Activated T-helper 1 cell treated with anti-CD3 and anti-CD28 coated beads, Interleukin-12 subunit alpha, Interleukin-12 subunit beta, Interleukin-2, Interleukin-4 antibody, amounts not matched to agents 30 ng/mL and 10 ng/mL and 1 ng/mL, durations not matched to agents 14 hours and 24 hours and 36 hours (primary cell): Measurements from ENCODE around the gene ZNF350. TPM values are rescaled to one million over a fixed set of nuclear protein-coding genes. Genes with fewer than 3 reads are reported as not detected.
"Not testable (repeated sequence)": the region's sequence is repeated elsewhere in the genome, so short reads cannot be mapped to it uniquely, and the experiment has no call there.

ENCODE experiments used
- DNase-seq: peaks from one replicate; pipeline ENCODE4 v3.0.0; 2021; ENCODE audit warnings: low spot score
- H3K27ac Mint-ChIP-seq: one replicate; pipeline ENCODE4 v1.8.0; 2021; ENCODE audit warnings: mild to moderate bottlenecking, mixed read lengths
- H3K27me3 Mint-ChIP-seq: one replicate; pipeline ENCODE4 v1.8.0; 2022; ENCODE audit warnings: mild to moderate bottlenecking, moderate library complexity, mixed read lengths; ENCODE audit not compliant: insufficient read depth
- H3K36me3 Mint-ChIP-seq: one replicate; pipeline ENCODE4 v1.8.0; 2021; ENCODE audit warnings: low read depth, mixed read lengths
- H3K4me1 Mint-ChIP-seq: one replicate; pipeline ENCODE4 v1.8.0; 2021; ENCODE audit warnings: low read depth, mixed read lengths
- H3K4me3 Mint-ChIP-seq: one replicate; pipeline ENCODE4 v1.8.0; 2021; ENCODE audit warnings: mild to moderate bottlenecking, moderate library complexity, mixed read lengths
- H3K9me3 Mint-ChIP-seq: one replicate; pipeline ENCODE4 v1.8.0; 2021; ENCODE audit warnings: mixed read lengths
- intact Hi-C: fragments of 100-400 bp; cut with micrococcal nuclease; formaldehyde crosslinking; loops from one replicate; pipeline ENCODE4 v1.15.1; 2024
- total RNA-seq: library from RNA; stranded (reverse); gene quantifications from 2 replicates; pipeline ENCODE4 v1.2.3, GENCODE V29; 2022

Gene ZNF350
- total RNA-seq: 7.9 and 8.7 TPM in 2 replicates

DNA sequence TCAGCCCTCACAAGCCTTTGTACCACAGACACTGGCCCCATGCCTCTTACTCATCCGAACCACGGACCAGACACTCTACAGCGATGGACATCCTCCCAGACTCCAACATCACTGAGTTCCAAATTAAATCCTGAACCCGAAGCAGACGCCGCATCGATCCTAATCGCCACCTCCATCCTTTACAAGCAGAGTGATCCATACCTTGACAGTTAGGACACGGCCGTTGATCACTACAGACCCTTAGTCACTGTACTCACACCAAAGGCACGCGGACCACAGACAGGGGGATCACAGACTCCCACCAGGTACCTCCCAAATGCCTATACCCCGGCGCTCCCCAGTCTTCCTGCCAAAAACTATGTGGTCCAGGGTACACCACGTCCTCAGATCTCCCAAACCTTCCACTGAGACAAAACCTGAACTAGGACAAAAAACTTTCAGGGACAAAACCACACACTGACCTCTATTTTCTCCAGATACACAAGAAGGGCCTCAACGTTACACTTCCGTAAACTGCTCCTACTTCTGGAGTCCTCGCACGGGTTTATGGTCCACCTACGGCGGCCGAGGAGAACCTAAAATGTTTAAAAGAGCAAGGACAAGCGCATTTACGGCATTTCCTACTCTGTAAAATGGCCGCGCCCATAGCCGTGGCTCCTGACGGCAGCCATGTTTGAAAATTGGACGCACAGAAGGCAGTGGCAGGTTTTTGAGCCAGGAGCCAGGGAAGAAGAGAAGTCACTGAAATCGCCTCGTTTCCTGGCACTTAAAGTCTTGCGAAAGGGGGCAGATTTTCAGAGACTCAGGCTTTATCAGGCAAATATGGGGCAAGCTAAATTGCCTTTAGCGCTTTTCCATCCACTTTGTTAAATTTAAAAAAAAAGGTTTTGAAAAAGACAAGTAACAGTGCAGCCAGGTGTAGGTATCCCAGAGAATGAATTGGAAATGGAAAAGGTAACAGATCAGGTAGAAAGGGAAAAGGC, at the start of gene ZNF350:
ZNF350 (minus strand) TSS at position 532 of the 983 bp plus-strand sequence. CDS start 12,480 bp downstream, outside the sequence.
- H3K27ac Mint-ChIP-seq: peak within 1 kb of the TSS; percentile 88
- H3K4me3 Mint-ChIP-seq: peak within 1 kb of the TSS; percentile 94
- H3K9me3 Mint-ChIP-seq: peaks cover 57% of the 10 kb centered on the region
- DNase-seq: peak; percentile 83
- intact Hi-C loops: loop anchor here (1.0 to 5.0 kb wide), 5 partner anchors 22 to 82 kb away; partner anchors contain the start of genes ZNF432, ZNF613, ZNF614 and ZNF615
- H3K4me1 Mint-ChIP-seq: peaks cover 12% of the 10 kb centered on the region
- H3K36me3 Mint-ChIP-seq: peaks cover 26% of the 10 kb centered on the region
- no peaks in the 10 kb centered on the region for H3K27me3 Mint-ChIP-seq

DNA sequence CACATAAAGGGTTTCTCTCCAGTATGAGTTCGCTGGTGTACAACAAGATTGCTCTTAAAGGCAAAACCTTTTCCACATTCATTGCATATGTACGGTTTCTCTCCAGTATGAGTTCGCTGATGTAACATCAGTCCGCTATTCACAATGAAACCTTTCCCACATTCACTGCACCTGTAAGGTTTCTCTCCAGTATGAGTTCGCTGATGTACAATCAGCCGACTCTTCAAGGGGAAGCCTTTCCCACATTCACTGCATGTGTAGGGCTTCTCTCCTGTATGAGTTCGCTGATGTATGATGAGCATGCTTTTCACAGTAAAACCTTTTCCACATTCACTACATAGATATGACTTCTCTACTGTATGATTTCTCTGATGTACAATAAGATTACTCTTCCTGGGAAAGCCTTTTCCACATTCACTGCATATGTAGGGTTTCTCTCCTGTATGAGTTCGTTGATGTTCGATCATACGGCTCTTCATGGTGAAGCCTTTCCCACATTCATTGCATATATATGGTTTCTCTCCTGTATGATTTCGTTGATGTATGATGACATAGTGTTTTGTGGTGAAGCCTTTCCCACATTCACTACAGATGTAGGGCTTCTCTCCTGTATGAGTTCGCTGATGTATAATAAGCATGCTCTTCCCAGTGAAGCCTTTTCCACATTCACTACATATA, 47.5 kb upstream of the ZNF350 start:
- no peak overlapping the region for H3K27ac Mint-ChIP-seq
- no peaks in the 10 kb centered on the region for H3K27me3 Mint-ChIP-seq
- intact Hi-C loops: no loop called here
- H3K4me3 Mint-ChIP-seq: no peak overlapping the region
- H3K9me3 Mint-ChIP-seq: peaks cover 71% of the 10 kb centered on the region
- no peak for DNase-seq
- H3K4me1 Mint-ChIP-seq: peaks cover 1% of the 10 kb centered on the region
- peaks cover 79% of the 10 kb centered on the region for H3K36me3 Mint-ChIP-seq

DNA sequence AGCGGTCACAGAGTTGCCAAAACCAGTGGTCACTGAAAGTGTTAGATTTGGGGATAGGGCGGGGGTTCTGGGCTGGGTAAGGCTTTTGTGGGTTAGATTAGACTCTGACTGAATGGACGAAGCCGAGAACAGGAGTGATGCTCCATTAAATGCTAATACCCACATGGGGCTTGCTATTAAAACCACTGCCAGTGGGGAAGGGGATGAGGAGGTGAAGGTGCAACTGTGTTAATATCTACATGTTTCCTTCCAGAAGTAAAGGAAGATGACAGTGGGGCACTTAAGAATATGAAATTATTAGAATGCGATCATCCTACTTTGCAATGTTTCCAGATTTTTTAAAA, 42.1 kb upstream of the ZNF350 start:
- Mint-ChIP-seq H3K27me3 (no peaks in the 10 kb centered on the region), H3K4me3 (peak overlapping the region; percentile 92), H3K4me1 (peaks cover 36% of the 10 kb centered on the region), H3K27ac (peak overlapping the region; percentile 97), H3K9me3 (peaks cover 56% of the 10 kb centered on the region), H3K36me3 (peaks cover 65% of the 10 kb centered on the region)
- intact Hi-C loops: loop anchor here (1.0 to 5.0 kb wide), 10 partner anchors 20 to 1337 kb away; partner anchors contain the start of genes ZNF350, ZNF525, ZNF613 and ZNF615
- DNase-seq: no peak

DNA sequence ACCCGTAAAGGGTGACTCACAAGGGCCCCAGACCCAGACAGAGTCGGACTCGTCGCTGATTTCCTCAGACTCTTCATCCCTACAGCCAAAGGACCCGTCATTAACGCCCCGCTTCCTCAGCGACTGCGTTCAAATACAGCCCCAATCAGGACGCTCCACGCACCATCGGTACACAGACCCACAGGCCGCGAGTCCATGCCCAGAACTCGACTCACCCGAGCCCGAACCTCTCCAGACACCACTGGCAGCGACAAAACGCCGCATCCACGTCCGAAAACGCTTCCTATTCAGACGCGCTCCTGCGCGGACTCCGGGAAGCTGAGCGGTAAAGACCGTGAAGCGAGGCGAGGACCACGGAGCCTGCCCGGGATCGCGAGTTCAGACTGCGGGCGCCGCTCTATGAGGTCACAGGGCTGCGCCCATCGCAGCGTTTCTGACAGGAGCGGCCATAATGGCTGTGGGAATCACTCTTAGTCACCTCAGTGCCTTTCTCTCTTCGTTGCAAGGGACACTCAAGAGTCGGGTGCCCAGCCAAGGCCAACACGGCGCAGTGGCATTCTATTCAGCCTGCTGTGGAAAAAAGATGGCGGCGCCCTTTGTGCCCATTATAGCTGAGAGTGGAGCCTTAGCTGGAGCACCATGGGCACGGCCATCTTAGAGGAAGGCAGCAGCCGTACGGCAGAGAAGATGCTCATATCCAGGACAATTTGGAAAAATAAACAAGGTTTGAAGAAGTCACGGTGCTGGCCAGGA, 41.6 kb upstream of the ZNF350 start, which contains the start of gene ZNF614:
ZNF614 (minus strand) TSS at position 353 of the 753 bp plus-strand sequence. CDS start 2,634 bp downstream, outside the sequence.
- H3K27ac Mint-ChIP-seq: peak within 1 kb of the TSS; percentile 97
- peaks cover 65% of the 10 kb centered on the region for H3K36me3 Mint-ChIP-seq
- peaks cover 36% of the 10 kb centered on the region for H3K4me1 Mint-ChIP-seq
- no peaks in the 10 kb centered on the region for H3K27me3 Mint-ChIP-seq
- H3K4me3 Mint-ChIP-seq: peak within 1 kb of the TSS; percentile 92
- intact Hi-C loops: loop anchor here (1.0 to 5.0 kb wide), 10 partner anchors 20 to 1337 kb away; partner anchors contain the start of genes ZNF350, ZNF525, ZNF613 and ZNF615
- peaks cover 56% of the 10 kb centered on the region for H3K9me3 Mint-ChIP-seq
- peak; percentile 83 for DNase-seq

DNA sequence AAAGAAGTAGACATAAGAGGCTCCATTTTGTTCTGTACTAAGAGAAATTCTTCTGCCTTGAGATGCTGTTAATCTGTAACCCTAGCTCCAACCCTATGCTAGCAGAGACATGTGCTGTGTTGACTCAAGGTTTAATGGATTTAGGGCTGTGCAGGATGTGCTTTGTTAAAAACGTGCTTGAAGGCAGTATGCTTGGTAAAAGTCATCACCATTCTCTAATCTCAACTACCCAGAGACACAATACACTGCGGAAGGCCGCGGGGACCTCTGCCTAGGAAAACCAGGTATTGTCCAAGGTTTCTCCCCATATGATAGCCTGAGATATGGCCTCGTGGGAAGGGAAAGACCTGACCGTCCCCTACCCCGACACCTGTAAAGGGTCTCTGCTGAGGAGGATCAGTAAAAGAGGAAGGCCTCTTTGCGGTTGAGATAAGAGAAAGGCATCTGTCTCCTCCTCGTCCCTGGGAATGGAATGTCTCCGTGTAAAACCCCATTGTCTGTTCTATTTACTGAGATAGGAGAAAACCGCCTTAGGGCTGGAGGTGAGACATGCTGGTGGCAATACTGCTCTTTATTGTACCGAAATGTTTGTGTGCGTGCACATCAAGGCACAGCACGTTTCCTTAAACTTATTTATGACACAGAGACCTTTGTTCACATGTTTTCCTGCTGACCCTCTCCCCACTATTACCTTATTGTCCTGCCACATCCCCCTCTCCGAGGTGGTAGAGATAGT, 39.8 kb upstream of the ZNF350 start:
- not testable (repeated sequence) for H3K27me3 Mint-ChIP-seq, DNase-seq, H3K27ac Mint-ChIP-seq
- H3K4me1 Mint-ChIP-seq: peaks cover 36% of the 10 kb centered on the region
- H3K9me3 Mint-ChIP-seq: peaks cover 57% of the 10 kb centered on the region
- peak overlapping the region; percentile 92 for H3K4me3 Mint-ChIP-seq
- intact Hi-C loops: loop anchor here (5.0 kb wide), 4 partner anchors 39 to 511 kb away; partner anchors contain the start of genes ZNF350 and ZNF616
- peaks cover 72% of the 10 kb centered on the region for H3K36me3 Mint-ChIP-seq

DNA sequence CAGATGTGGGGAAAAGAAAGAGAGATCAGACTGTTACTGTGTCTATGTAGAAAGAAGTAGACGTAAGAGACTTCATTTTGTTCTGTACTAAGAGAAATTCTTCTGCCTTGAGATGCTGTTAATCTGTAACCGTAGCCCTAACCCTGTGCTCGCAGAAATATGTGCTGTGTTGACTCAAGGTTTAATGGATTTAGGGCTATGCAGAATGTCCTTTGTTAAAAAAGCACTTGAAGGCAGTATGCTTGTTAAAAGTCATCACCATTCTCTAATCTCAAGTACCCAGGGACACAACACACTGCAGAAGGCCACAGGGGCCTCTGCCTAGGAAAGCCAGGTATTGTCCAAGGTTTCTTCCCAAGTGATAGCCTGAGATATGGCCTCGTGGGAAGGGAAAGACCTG, 37.8 kb upstream of the ZNF350 start:
- H3K27me3 Mint-ChIP-seq, H3K4me3 Mint-ChIP-seq, intact Hi-C loops, DNase-seq, H3K27ac Mint-ChIP-seq: not testable (repeated sequence)
- Mint-ChIP-seq H3K36me3 (peaks cover 77% of the 10 kb centered on the region), H3K4me1 (peaks cover 36% of the 10 kb centered on the region), H3K9me3 (peaks cover 62% of the 10 kb centered on the region)

DNA sequence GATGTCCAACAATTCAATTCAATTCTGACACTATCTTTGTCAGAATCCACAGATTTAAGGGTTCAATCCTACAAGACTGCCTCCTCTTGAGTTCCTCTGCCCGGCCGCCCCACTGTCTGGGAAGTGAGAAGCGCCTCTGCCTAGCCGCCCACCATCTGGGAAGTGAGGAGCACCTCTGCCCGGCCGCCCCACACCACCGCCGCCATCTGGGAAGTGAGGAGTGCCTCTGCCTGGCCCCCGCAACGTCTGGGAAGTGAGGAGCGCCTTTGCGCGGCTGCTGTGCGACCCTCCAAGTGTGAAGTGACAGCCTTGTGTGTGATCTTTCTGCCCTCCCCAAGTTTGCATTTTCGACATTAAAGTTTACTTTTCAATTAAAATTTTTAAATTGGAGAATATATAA, 35.6 kb upstream of the ZNF350 start:
- peaks cover 80% of the 10 kb centered on the region for H3K9me3 Mint-ChIP-seq
- no peak for DNase-seq
- peaks cover 16% of the 10 kb centered on the region for H3K4me1 Mint-ChIP-seq
- intact Hi-C loops: no loop called here
- no peaks in the 10 kb centered on the region for H3K27me3 Mint-ChIP-seq
- peaks cover 91% of the 10 kb centered on the region for H3K36me3 Mint-ChIP-seq
- no peak overlapping the region for H3K27ac Mint-ChIP-seq
- no peak overlapping the region for H3K4me3 Mint-ChIP-seq

DNA sequence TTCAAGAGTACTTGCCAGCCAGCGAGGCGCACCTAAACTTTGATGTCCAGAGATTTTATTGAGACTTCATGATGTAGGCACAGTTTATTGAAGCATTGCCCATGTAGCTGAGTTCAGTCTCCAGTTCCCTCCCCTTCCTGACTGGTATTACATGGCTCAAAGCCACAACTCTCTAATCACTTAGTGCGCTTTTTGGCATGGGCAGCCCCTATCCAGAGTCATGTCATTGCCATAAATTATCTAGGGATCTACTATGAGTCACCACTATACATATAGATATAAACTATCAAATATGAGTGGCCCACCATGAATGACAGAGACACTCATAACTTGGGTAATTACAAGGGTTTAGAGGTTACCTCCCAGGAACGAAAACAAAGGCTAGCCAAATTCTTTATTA, 33.9 kb upstream of the ZNF350 start:
- Mint-ChIP-seq H3K4me3 (no peak overlapping the region), H3K27me3 (no peaks in the 10 kb centered on the region), H3K36me3 (peaks cover 92% of the 10 kb centered on the region), H3K4me1 (no peaks in the 10 kb centered on the region), H3K9me3 (peaks cover 80% of the 10 kb centered on the region), H3K27ac (no peak overlapping the region)
- DNase-seq: no peak
- intact Hi-C loops: no loop called here

DNA sequence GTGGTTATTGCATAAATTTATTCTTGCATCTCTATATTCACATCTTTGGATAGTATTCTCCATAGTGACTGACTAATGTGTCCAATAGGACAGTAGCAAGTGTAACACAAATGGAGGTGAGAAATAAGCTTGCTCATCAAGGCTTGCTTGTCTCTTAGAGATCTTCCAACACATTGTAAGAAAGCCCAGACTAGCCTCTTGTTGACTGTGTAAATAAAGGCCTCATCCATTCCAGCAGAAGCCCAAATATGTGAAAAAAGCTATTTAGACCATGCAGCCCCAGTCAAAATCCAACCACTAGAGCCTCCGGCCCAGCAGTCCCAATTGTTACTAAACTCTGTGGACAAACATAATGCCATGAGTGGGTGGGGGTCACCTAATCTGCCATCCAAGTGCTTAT, 24.0 kb upstream of the ZNF350 start:
- Mint-ChIP-seq H3K4me3 (no peak overlapping the region), H3K27ac (no peak overlapping the region), H3K27me3 (no peaks in the 10 kb centered on the region), H3K4me1 (peaks cover 20% of the 10 kb centered on the region), H3K36me3 (peaks cover 48% of the 10 kb centered on the region), H3K9me3 (peaks cover 63% of the 10 kb centered on the region)
- DNase-seq: no peak
- intact Hi-C loops: no loop called here

DNA sequence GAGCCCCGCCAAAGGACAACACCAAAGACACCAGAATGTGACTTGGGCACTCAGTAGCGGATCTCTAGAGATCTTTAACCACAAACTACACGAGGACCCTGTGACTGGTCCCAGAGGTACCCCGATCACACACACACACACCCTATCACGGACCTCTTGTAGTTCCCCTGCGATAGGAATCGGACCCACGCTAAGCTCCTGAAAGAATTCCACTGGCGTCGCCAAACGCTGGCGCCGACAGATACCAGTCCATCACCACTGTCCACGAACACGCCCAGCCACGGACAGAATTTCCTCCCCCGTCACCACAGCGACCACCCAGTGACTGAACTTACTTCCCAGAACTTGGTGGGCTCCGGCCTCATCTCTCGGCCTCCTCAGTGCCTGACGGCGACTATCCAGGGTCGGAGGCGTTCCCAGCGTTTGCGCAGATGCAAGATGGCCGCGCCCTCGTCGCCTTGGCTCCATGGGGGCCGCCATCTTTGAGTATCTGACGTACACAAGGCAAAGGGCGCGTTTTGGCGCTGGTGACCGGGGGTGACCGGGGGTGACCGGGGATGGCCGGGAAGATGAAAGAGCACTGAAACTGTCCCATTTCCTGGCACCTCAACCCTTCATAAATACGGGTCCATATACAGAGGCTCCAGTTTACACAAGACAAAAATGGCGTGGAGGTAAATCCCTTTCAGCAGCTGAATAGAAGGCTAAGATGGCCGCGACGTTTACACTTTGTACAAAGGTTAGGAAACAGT, 21.3 kb upstream of the ZNF350 start, which contains the start of gene ZNF615:
ZNF615 (minus strand) TSS at position 406 of the 752 bp plus-strand sequence. CDS start 4,500 bp downstream, outside the sequence.
- peaks cover 20% of the 10 kb centered on the region for H3K4me1 Mint-ChIP-seq
- H3K27ac Mint-ChIP-seq: peak within 1 kb of the TSS; percentile 94
- no peaks in the 10 kb centered on the region for H3K27me3 Mint-ChIP-seq
- H3K36me3 Mint-ChIP-seq: peaks cover 44% of the 10 kb centered on the region
- intact Hi-C loops: loop anchor here (1.0 kb wide), 5 partner anchors 20 to 104 kb away; partner anchors contain the start of genes ZNF350, ZNF613 and ZNF614
- DNase-seq: peak; percentile 80
- H3K4me3 Mint-ChIP-seq: peak within 1 kb of the TSS; percentile 94
- H3K9me3 Mint-ChIP-seq: peaks cover 60% of the 10 kb centered on the region

DNA sequence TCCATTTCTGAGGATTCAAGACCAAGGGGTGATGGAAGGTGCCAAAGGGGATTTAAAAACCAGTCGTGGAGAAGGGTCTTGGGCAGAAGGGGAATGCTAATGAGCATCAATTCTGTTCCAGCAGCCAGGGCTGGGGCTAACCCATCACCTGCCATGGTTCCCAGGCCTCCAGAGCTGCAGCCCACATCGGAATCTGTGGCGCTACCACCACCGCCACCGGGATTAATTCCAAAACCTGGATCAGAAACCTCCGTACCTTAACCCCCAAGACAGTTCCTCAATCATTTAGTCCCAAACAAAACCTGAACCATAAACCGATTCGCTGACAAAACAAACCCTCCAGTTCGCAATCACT, 20.8 kb upstream of the ZNF350 start:
- peaks cover 41% of the 10 kb centered on the region for H3K36me3 Mint-ChIP-seq
- H3K4me3 Mint-ChIP-seq: peak overlapping the region; percentile 94
- no peak for DNase-seq
- no peaks in the 10 kb centered on the region for H3K27me3 Mint-ChIP-seq
- intact Hi-C loops: no loop called here
- H3K4me1 Mint-ChIP-seq: peaks cover 20% of the 10 kb centered on the region
- H3K9me3 Mint-ChIP-seq: peaks cover 59% of the 10 kb centered on the region
- peak overlapping the region; percentile 94 for H3K27ac Mint-ChIP-seq
